MM.1S (cell line): ENCODE results near the gene PDGFA.

ENCODE experiments used
- DNase-seq: peaks from one replicate; pipeline ENCODE4 v3.0.0-alpha.2; 2015
- H2AFZ ChIP-seq: fragments of 300-600 bp; sonication (generic); 2 replicates; pipeline ENCODE4 v1.6.0; 2016; ENCODE audit warnings: antibody characterized with exemption, low read length
- H3F3A ChIP-seq: fragments of 300-600 bp; sonication (generic); 2 replicates; pipeline ENCODE4 v1.6.1; 2016; ENCODE audit warnings: mild to moderate bottlenecking, antibody characterized with exemption, low read length, moderate library complexity, mixed read lengths; ENCODE audit not compliant: insufficient read depth
- H3K27ac ChIP-seq: fragments of 300-600 bp; sonication (generic); 2 replicates; pipeline ENCODE4 v1.5.1; 2016; ENCODE audit warnings: mild to moderate bottlenecking, low read length
- H3K27me3 ChIP-seq: fragments of 300-600 bp; sonication (generic); replicated peaks from 2 replicates; pipeline ENCODE4 v1.6.0; 2016; ENCODE audit warnings: low read length; ENCODE audit not compliant: insufficient read depth
- H3K36me3 ChIP-seq: fragments of 300-600 bp; sonication (generic); replicated peaks from 2 replicates; pipeline ENCODE4 v1.6.1; 2016; ENCODE audit warnings: mild to moderate bottlenecking, low read length, mixed read lengths; ENCODE audit not compliant: insufficient read depth
- H3K4me1 ChIP-seq: fragments of 300-600 bp; sonication (generic); 2 replicates; pipeline ENCODE4 v1.6.1; 2016; ENCODE audit warnings: low read length, mixed read lengths
- H3K4me2 ChIP-seq: fragments of 300-600 bp; sonication (generic); 2 replicates; pipeline ENCODE4 v1.6.0; 2016; ENCODE audit warnings: low read depth, low read length
- H3K4me3 ChIP-seq: fragments of 300-600 bp; sonication (generic); 2 replicates; pipeline ENCODE4 v1.5.1; 2016; ENCODE audit warnings: low read length, mixed read lengths
- H3K79me2 ChIP-seq: fragments of 300-600 bp; sonication (generic); 2 replicates; pipeline ENCODE4 v1.6.1; 2016; ENCODE audit warnings: mixed run types, low read length, mixed read lengths
- H3K9ac ChIP-seq: fragments of 300-600 bp; sonication (generic); 2 replicates; pipeline ENCODE4 v1.6.1; 2016; ENCODE audit warnings: low read length, mixed read lengths
- H3K9me2 ChIP-seq: fragments of 300-600 bp; sonication (generic); replicated peaks from 2 replicates; pipeline ENCODE4 v1.6.1; 2016; ENCODE audit warnings: mild to moderate bottlenecking, low read length, mixed read lengths; ENCODE audit not compliant: insufficient read depth
- H3K9me3 ChIP-seq: fragments of 300-600 bp; sonication (generic); replicated peaks from 2 replicates; pipeline ENCODE4 v1.6.1; 2016; ENCODE audit warnings: mild to moderate bottlenecking, low read length, mixed read lengths; ENCODE audit not compliant: insufficient read depth
- H4K20me1 ChIP-seq: fragments of 300-600 bp; sonication (generic); 2 replicates; pipeline ENCODE4 v1.6.1; 2016; ENCODE audit warnings: mild to moderate bottlenecking, low read length, moderate library complexity, mixed read lengths; ENCODE audit not compliant: insufficient read depth
- EZH2 ChIP-seq: fragments of 300-600 bp; sonication (generic); optimal IDR thresholded peaks from 2 replicates; pipeline ENCODE3; 2017; ENCODE audit warnings: low read depth, mild to moderate bottlenecking, antibody characterized with exemption, low read length, mixed read lengths
- EZH2phosphoT487 ChIP-seq: fragments of 300-600 bp; sonication (generic); IDR thresholded peaks from 2 replicates; pipeline ENCODE4 v1.6.1; 2018; ENCODE audit warnings: antibody characterized with exemption, low read length
- TF ChIP-seq, protein P1 (sequence below): fragments of 300-600 bp; sonication (generic); IDR thresholded peaks from 2 replicates; pipeline ENCODE4 v1.5.1; 2016; ENCODE audit warnings: antibody characterized with exemption, low read length, mixed read lengths

PDGFA gene

DNA sequence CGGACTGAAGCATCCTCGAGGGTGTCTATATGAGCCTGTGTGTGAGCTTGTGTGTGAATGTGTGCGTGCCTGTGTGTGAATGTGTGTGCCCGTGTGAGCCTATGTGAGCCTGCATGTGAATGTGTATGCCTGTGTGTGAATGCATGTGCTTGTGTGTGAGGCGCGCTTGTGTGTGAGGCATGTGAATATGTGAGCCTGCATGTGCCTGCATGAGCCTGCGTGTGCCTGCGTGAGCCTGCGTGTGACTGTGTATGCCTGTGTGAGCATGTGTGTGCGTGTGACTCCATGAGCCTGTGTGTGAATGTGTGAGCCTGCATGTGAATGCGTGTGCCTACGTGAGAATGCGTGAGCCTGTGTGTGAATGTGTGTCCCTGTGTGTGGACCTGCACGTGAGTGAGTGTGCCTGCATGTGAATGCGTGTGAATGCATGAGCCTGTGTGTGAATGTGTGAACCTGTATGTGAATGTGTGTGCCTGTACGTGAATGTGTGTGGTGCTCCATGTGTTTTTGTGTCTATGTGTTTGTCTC is 33.4 kb downstream of the PDGFA start:
- no peaks in the 10 kb centered on the region for H3K9me3 ChIP-seq
- H3K9ac ChIP-seq = no peak overlapping the region
- TF ChIP-seq EZH2phosphoT487 = no peak
- TF ChIP-seq, protein P1, sequence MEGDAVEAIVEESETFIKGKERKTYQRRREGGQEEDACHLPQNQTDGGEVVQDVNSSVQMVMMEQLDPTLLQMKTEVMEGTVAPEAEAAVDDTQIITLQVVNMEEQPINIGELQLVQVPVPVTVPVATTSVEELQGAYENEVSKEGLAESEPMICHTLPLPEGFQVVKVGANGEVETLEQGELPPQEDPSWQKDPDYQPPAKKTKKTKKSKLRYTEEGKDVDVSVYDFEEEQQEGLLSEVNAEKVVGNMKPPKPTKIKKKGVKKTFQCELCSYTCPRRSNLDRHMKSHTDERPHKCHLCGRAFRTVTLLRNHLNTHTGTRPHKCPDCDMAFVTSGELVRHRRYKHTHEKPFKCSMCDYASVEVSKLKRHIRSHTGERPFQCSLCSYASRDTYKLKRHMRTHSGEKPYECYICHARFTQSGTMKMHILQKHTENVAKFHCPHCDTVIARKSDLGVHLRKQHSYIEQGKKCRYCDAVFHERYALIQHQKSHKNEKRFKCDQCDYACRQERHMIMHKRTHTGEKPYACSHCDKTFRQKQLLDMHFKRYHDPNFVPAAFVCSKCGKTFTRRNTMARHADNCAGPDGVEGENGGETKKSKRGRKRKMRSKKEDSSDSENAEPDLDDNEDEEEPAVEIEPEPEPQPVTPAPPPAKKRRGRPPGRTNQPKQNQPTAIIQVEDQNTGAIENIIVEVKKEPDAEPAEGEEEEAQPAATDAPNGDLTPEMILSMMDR = no peak
- no peak for TF ChIP-seq EZH2
- no peak for DNase-seq
- no peak overlapping the region for H3K4me2 ChIP-seq
- no peaks in the 10 kb centered on the region for H4K20me1 ChIP-seq
- no peak overlapping the region for H3K27ac ChIP-seq
- H3K79me2 ChIP-seq = no peaks in the 10 kb centered on the region
- no peaks in the 10 kb centered on the region for H3F3A ChIP-seq
- no peaks in the 10 kb centered on the region for H3K27me3 ChIP-seq
- no peaks in the 10 kb centered on the region for H3K9me2 ChIP-seq
- no peaks in the 10 kb centered on the region for H3K36me3 ChIP-seq
- H2AFZ ChIP-seq = no peak overlapping the region
- no peak overlapping the region for H3K4me3 ChIP-seq
- H3K4me1 ChIP-seq = no peaks in the 10 kb centered on the region

DNA sequence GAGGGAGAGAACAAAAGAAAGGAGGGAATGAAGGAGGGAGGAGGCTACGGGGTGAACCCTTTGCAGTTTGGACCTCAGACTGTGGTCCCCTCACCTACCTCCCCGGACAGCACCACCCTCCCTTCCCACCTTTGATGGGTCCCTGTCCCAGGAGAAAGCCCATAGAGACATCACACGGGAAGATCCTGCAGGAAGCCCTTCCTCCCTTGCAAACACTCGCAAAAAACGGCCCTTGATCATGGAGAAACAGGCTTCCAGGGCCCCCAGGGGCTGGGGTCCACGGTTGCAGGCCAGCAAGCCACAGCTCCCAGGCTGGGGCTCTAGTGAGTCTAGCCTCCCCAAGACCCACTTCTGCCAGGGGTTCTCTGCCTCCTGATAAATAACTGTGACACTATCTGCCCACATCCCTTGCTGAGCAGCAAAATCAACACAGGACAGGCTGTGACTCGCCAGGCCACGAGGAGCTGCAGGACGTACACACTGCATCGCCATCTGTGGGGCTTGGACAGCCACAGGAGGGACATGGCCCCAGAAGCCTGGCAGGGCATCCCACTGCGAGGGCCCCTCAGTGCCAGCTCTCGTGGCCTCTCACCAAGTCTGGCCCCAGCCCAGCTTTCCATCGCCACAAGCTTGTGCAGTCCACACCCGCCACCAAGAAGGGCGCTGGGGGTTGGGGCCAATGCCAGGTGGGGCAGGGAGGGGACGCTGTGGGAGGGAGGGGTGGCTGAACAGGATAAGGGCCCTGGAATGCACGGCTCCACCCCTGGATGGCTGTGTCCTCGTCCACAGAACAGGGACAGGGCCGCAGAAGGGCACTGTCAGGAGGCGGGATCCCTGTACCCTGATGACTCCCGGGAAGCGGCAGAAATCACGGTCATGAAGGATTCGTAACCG is 34.2 kb downstream of the PDGFA start:
- no peaks in the 10 kb centered on the region for H3K27me3 ChIP-seq
- H3K4me2 ChIP-seq = no peak overlapping the region
- no peaks in the 10 kb centered on the region for H4K20me1 ChIP-seq
- no peaks in the 10 kb centered on the region for H3F3A ChIP-seq
- no peaks in the 10 kb centered on the region for H3K4me1 ChIP-seq
- no peaks in the 10 kb centered on the region for H3K9me3 ChIP-seq
- no peaks in the 10 kb centered on the region for H3K9me2 ChIP-seq
- H3K79me2 ChIP-seq = no peaks in the 10 kb centered on the region
- DNase-seq = no peak
- TF ChIP-seq EZH2 (no peak), EZH2phosphoT487 (no peak)
- TF ChIP-seq, protein P1 = no peak
- H3K27ac ChIP-seq = no peak overlapping the region
- H3K9ac ChIP-seq = no peak overlapping the region
- no peak overlapping the region for H2AFZ ChIP-seq
- H3K36me3 ChIP-seq = no peaks in the 10 kb centered on the region
- no peak overlapping the region for H3K4me3 ChIP-seq

DNA sequence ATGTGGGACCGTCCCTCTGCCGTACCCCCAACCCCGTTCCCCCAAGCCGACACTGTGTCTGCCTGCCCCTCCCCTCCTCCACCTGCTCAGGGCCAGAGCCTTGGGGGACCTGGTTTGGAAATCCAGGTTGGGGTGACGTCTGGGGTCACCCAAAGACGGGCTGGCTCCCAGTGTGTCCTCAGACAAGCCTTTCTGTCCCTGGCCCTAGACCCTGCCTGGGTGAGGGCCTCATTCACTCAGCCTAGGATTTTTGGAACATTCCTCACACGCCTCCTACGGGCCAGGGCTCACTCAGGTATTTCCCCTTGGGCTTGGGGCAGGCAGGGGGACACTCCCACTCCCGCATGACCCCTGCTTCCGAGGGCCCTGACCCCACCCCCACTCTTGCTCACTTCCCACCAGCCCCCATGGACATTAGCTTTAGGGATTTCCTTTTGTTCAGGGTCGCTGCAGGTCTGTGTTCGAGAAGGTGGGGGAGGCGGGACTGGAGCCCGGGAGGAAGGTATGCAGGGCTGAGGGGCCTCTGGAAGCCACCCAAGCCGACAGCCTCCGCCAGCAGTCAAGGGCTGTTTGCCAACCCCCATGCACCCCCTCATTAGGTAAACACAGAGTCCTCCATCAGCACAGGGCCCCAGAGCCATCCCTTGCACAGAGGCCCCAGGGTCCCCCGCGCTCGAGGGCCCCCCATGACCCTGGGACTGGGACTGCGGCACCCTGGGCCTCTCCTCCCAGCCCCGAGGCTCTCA is 35.1 kb downstream of the PDGFA start:
- Histone ChIP-seq H3K9ac (no peak overlapping the region), H4K20me1 (no peaks in the 10 kb centered on the region), H3F3A (no peaks in the 10 kb centered on the region), H3K9me3 (no peaks in the 10 kb centered on the region), H3K27ac (no peak overlapping the region), H3K27me3 (no peaks in the 10 kb centered on the region), H3K79me2 (no peaks in the 10 kb centered on the region), H3K36me3 (no peaks in the 10 kb centered on the region), H3K4me1 (no peaks in the 10 kb centered on the region), H3K9me2 (no peaks in the 10 kb centered on the region), H2AFZ (no peak overlapping the region), H3K4me3 (no peak overlapping the region), H3K4me2 (no peak overlapping the region)
- DNase-seq = no peak
- TF ChIP-seq EZH2phosphoT487 = no peak
- TF ChIP-seq, protein P1 = no peak
- TF ChIP-seq EZH2 = no peak
